ENCODE measurements around the gene NDUFS2.
A peak's percentile ranks its signal among the peaks of the same experiment; 100 is the strongest.
"Not testable (repeated sequence)": the region's sequence is repeated elsewhere in the genome, so short reads cannot be mapped to it uniquely, and the experiment has no call there.

NDUFS2 gene

DNA sequence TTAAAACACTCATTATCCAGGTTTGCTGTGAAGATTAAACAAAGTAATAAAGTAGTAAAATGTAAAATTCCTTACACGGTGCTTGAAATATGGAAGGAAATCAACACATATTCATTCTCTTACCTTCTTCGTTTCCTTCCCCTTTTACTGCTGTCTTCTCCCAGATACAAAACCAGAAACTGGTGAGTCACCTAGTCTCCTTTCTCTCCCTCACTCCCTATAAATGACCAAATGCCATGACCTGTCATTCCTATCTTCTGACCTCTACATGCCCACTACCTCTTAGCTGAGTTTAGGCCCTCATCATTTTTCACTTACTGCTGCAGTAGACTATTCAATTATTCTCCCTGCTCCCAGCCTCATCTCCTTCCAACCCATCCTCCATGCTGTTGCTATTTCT is 40.1 kb downstream of the NDUFS2 start:
- no peak for DNase-seq (ENCODE audit: low read depth in 3 of 3, low spot score in 1 of 3)

DNA sequence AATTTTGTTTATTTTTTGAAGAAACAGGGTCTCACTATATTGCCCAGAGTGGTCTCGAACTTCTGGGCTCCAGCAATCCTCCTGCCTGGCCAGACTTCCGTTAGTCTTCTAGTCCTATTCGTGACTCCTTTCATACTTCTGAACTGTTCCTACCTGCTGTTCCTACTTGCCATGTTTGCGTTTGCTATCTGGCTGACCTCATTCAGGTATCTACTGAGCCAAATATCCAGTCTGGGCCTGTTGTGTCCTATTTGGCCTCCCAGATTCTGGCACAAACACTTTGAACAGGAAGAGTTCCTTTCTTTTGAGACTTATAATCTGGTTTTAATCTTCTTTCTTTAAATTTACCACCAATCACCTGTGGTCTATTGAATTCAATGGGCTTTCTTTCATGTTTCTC is 42.7 kb downstream of the NDUFS2 start:
- no peak for DNase-seq (ENCODE audit: low read depth in 3 of 3, low spot score in 1 of 3)

DNA sequence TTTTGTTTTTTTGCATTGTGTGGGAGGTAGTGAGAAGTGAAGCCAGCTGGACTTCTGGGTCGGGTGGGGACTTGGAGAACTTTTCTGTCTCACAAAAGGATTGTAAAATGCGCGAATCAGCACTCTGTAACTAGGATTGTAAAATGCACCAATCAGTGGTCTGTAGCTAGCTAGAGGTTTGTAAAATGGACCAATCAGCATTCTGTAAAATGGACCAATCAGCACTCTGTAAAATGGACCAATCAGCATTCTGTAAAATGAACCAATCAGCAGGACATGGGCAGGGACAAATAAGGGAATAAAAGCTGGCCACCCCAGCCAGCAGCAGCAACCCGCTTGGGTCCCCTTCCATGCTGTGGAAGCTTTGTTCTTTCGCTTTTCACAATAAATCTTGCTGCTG is 47.9 kb downstream of the NDUFS2 start:
- DNase-seq (ENCODE audit: low read depth in 3 of 3, low spot score in 1 of 3), result not testable (repeated sequence)

DNA sequence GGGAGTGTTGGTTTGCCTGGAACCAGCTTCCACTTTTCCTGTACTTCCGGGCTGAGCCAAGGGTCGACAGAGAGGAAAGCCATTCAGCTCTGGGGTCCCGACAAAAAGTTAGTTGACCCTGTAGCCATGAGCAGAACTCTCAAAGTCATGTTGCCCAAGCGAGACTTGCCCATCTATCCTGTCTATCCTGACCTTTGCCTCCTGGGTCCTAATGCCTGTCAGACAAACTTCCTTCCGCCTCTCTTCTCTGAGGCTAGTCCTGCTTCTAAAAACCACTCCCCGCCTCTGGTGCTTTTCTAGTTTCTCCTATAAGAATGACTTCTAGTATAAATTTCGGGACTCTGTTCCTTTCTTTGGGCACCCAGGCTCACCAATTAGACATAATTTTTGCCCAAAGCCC is 48.7 kb downstream of the NDUFS2 start:
- no peak for DNase-seq (ENCODE audit: low read depth in 3 of 3, low spot score in 1 of 3)

DNA sequence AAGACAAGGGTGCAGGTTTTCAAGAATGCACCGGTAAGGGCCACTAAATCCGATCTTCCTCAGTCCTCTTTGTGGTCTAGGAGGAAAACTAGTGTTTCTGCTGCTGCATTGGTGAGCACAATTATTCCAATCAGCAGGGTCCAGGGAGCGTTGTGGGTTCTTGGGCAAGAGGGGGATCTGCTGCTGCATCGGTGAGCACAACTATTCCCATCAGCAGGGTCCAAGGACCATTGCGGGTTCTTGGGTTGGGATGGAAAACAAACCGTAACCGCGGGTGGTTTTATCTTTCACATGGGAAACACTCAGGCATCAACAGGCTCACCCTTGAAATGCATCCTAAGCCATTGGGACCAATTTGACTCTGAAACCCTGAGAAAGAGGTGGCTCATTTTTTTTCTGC is 49.4 kb downstream of the NDUFS2 start:
- no peak for DNase-seq (ENCODE audit: low read depth in 3 of 3, low spot score in 1 of 3)

DNA sequence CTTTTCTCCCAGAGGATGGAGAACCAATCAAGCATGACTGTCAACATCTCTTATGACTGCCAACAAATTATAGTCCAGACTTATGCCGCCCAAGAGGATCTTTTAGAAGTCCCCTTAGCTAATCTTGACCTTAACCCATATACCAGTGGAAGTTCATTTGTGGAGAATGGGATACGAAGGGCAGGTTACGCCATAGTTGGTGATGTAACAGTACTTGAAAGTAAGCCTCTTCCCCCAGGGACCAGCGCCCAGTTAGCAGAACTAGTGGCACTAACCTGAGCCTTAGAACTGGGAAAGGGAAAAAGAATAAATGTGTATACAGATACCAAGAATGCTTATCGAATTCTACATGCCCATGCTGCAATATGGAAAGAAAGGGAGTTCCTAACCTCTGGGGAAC is 53.1 kb downstream of the NDUFS2 start:
- DNase-seq (ENCODE audit: low read depth in 3 of 3, low spot score in 1 of 3), result not testable (repeated sequence)

DNA sequence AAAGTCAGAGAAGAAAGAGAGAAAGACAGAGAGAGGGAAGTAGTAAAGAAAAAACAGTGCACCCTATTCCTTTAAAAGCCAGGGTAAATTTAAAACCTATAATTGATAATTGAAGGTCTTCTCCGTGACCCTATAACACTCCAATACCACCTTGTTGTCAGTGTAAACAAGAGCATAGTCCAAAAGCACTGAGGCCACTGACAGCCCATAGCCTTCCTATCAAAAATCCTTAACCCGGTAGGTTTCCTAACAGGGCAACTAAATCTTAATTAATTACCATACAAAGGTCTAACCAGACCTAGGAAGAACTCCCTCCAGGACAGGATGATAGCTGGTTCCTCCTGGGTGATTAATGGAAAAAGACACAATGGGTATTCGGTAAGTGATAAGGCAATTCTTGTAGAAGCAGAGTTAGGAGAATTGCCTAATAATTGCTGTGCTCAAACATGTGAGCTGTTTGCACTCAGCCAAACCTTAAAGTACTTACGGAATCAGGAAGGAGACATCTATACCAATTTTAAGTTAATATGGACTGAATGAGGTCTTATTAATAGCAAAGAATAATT is 53.9 kb downstream of the NDUFS2 start:
- not testable (repeated sequence) for DNase-seq (ENCODE audit: low read depth in 3 of 3, low spot score in 1 of 3)

DNA sequence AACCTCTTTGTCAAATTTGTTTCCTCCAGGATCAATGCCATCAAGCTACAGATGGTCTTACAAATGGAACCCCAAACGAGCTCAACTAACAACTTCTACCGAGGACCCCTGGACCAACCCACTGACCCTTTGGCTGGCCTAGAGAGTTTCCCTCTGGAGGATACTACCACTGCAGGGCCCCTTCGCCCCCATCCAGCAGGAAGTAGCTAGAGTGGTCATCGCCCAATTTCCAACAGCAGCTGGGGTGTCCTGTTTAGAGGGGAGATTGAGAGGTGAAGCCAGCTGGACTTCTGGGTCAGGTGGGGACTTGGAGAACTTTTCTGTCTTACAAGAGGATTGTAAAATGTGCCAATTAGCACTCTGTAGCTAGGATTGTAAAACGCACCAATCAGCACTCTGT is 54.9 kb downstream of the NDUFS2 start:
- not testable (repeated sequence) for DNase-seq (ENCODE audit: low read depth in 3 of 3, low spot score in 1 of 3)

DNA sequence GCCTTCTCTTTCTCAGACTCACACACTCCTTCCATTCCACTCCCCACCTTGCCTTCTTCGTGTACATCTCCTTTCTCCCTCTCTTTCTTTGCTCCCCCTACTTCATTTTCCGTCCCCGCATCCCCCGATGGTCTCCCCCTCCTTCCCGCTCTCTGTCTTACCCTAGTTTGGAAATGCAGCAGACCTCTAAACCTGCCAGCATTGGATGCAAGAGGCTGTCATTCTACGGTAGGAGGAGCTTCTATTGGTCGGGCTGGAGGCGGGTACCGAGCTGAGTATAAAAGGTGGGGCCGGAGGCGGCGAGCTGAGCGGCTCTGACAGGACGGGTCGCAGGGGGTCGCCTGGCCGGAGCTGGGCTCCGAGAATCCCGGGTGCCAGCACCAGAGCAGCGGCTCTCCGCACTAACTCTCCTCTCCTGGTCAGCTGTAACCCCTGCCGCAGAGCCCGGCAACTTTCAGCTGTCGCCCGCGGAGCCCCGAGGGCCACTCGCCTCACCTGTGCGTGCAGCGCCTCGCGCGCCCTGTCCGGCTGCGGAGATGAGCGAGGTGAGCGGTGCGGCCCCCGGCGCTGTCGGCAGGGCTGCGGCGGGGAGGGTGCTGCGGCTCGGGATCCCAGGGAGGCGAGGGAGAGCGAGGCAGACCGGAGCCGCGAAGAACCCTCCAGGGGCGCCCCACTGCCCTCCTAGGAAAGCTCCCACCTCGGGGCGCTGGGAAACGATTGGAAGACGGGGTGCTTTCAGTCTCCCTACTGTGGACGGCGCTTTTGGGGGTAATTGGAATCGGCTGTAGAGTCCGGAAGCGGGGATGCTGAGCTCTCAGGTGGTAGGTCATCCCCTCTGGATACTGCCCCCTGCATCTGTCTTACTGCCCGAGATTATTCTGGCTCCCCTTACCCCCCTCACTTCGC is 56.5 kb downstream of the NDUFS2 start, which contains the start of gene PCP4L1:
Gene PCP4L1, plus strand, starts transcription at position 307 of the 906 bp plus-strand sequence. Its CDS starts 230 bp downstream, at position 537.
- DNase-seq (ENCODE audit: low read depth in 3 of 3, low spot score in 1 of 3), result peak in 1 of 3 donors; percentile 18

DNA sequence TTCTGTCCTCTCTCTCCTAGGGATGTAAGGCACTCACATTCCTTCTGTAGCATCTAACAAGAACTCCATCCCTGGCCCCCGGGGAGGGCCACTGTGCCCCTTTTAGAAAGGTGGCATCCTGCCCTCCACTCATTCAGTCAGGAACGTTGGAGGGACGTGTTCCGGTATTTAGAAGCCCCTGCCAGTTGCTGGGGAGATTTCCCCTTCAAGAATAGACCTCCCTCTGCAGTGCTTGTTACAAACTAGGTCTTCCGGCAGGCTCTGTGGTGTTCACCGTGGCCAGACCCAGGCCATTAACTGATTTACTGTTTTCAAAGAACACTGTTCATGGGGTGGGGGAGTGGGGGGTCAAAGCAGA is 57.2 kb downstream of the NDUFS2 start:
- no peak for DNase-seq (ENCODE audit: low read depth in 3 of 3, low spot score in 1 of 3)

DNA sequence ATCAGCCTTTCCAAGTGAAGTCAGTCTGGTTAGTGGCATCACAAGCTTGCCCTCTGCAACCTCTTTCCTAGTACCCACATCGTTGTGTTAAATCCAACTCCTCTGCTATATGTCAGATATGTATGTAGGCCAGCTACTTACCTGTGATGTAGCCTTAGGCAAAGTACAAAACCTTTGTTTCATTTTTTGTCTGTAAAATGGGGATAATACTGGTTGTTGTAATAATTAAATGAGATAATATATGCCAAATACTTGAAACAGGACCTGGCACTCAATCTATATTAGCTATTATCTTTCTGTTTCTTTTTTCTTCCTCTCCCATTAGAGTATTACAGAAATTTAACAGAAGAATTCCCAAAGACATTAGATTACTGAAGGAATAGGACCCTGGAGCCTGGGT is 57.6 kb downstream of the NDUFS2 start:
- no peak for DNase-seq (ENCODE audit: low read depth in 3 of 3, low spot score in 1 of 3)

DNA sequence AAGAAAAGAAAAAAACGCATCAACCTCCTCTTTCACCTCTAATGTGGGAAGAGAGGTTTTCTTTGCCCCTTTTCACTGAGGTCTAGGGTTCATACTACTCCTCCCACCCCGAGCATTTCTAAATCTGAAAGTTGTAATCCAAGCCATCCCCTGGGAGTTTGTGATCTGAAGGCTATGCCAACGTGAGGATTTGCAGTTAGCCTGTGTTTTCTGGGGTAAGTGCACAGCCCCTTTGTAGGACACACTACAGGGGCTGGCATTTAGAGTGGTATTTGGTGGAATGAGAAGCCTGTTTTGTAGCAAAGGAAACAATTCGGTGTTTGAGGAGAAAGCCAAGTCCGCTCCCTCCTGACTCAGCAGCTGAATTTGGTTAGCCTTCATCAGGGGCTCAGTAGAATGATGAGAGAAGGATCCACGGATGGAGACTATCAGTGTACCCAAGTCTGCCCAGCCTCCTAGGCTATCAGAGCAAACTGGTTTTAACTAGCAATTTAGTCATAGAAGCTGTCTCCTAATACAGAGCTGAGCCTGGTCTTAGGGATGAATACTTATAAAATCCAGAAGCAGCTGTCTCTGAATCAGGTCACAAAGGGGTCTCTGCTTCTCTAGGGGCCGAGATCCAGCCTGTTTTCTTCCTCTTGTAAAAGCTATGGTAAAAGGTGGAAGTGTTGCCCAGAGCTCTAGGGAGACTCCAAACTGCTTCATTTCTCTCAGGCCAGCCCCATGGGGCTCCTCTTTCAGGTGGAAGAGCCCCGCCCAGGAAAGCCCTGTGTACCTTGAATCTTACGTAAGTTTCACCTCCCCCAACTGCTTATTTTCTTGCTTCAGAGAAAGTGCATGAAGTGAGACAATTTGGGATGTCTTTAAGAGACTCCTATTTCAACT is 58.5 kb downstream of the NDUFS2 start:
- DNase-seq (ENCODE audit: low read depth in 3 of 3, low spot score in 1 of 3), result no peak

DNA sequence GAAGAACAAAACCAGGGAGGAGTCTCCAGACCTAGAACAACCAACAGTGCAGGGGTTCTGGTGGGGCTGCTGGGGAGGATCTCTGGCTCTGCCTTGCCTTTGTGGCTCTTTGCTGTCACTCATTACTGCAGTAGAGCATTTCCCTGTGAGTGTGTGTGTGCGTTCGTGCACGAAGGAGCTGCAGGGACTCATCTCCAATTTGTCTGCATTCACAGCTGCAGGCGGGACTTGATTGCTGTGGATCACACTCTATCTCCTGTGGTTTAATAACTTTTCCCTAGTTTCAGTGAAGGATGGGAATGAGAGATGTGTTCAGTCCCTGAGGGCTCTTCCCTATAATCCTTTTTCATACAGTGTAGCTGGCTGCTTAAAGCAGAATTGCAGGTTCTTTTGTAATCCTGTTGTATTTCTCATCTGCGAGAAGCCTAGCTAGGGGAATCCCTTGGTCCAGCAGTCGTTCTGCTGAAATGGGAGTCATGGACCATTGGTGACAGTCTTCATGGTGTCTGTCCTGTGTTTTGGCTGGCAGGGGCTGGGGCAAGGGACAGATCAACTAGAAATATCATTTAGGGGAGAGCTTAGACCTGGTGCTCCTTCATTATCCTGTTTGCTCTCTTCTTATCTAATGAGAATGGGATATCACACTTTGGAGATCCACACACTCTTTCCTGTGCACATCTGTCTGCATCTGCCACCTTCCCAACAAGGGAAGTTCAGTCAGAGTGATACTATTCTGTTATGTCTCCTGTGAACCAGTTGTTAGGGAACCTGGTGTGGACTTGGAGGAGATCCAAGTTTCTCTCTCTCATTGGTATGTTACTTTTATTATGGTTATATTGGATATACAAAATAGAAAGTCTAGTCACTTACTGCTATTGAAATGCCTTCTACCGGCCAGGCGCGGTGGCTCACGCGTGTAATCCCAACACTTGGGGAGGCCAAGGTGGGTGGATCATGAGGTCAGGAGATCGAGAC is 59.4 kb downstream of the NDUFS2 start:
- no peak for DNase-seq (ENCODE audit: low read depth in 3 of 3, low spot score in 1 of 3)
